HEK293T (cell line): Measurements from ENCODE around the gene ANO2.

Experiments used
- CTCF ChIA-PET: fragments of 350-600 bp; formaldehyde crosslinking; extraction: SDS; loops from one replicate; lab custom pipeline; 2021; ENCODE audit warnings: antibody characterized with exemption, inconsistent platforms; lab: Yijun Ruan, JAX
- POLR2A ChIA-PET: fragments of 350-600 bp; formaldehyde crosslinking; extraction: SDS; loops from one replicate; lab custom pipeline; 2020; ENCODE audit warnings: antibody characterized with exemption, inconsistent platforms; lab: Yijun Ruan, JAX
- DNase-seq: peaks from one replicate; pipeline ENCODE4 v3.0.0; 2012; ENCODE audit warnings: mixed read lengths; ENCODE audit errors: extremely low spot score
- ARNT ChIP-seq: fragments of 450-650 bp; IDR thresholded peaks from 2 replicates; pipeline ENCODE4 v1.6.1; 2017; ENCODE audit warnings: mild to moderate bottlenecking
- BHLHE40 ChIP-seq: fragments of 450-650 bp; IDR thresholded peaks from 2 replicates; pipeline ENCODE4 v1.6.1; 2016; ENCODE audit warnings: mild to moderate bottlenecking, moderate library complexity, borderline replicate concordance
- CTBP1 ChIP-seq: fragments of 450-650 bp; IDR thresholded peaks from 2 replicates; pipeline ENCODE4 v1.6.1; 2016; ENCODE audit warnings: borderline replicate concordance
- ELF4 ChIP-seq: fragments of 450-650 bp; IDR thresholded peaks from 2 replicates; pipeline ENCODE4 v1.6.1; 2017; ENCODE audit warnings: antibody characterized with exemption
- FOXA1 ChIP-seq: fragments of 450-650 bp; IDR thresholded peaks from 2 replicates; pipeline ENCODE4 v1.6.1; 2016; ENCODE audit warnings: mild to moderate bottlenecking
- FOXK2 ChIP-seq: fragments of 450-650 bp; IDR thresholded peaks from 2 replicates; pipeline ENCODE4 v1.6.1; 2016; ENCODE audit warnings: mild to moderate bottlenecking
- FOXM1 ChIP-seq: fragments of 450-650 bp; IDR thresholded peaks from 2 replicates; pipeline ENCODE4 v1.6.1; 2017; ENCODE audit warnings: mild to moderate bottlenecking, borderline replicate concordance
- HDGF ChIP-seq: fragments of 450-650 bp; IDR thresholded peaks from 2 replicates; pipeline ENCODE4 v1.6.1; 2017; ENCODE audit warnings: antibody characterized with exemption, borderline replicate concordance
- L3MBTL2 ChIP-seq: fragments of 450-650 bp; conservative IDR thresholded peaks from 2 replicates; pipeline ENCODE4 v1.6.1; 2016; ENCODE audit warnings: mild to moderate bottlenecking
- LEF1 ChIP-seq: fragments of 450-650 bp; IDR thresholded peaks from 2 replicates; pipeline ENCODE4 v1.6.1; 2017; ENCODE audit warnings: mild to moderate bottlenecking, borderline replicate concordance
- NFRKB ChIP-seq: fragments of 450-650 bp; IDR thresholded peaks from 2 replicates; pipeline ENCODE4 v1.6.1; 2016; ENCODE audit warnings: mild to moderate bottlenecking, moderate library complexity
- PKNOX1 ChIP-seq: fragments of 450-650 bp; IDR thresholded peaks from 2 replicates; pipeline ENCODE4 v1.6.1; 2016
- SP1 ChIP-seq: fragments of 450-650 bp; IDR thresholded peaks from 2 replicates; pipeline ENCODE4 v1.6.1; 2017
- SUZ12 ChIP-seq: fragments of 450-650 bp; IDR thresholded peaks from 2 replicates; pipeline ENCODE4 v1.6.1; 2016; ENCODE audit warnings: mild to moderate bottlenecking
- TARDBP ChIP-seq: fragments of 450-650 bp; IDR thresholded peaks from 2 replicates; pipeline ENCODE4 v1.6.1; 2016
- ZNF384 ChIP-seq: fragments of 450-650 bp; IDR thresholded peaks from 2 replicates; pipeline ENCODE4 v1.6.1; 2016

ANO2 gene

GRCh38 chr12:5565933-5566599 lies 379.0 kb downstream of the ANO2 start:
- CTCF ChIA-PET: no interaction called here
- POLR2A ChIA-PET: no interaction called here
- no peak for DNase-seq
- TF ChIP-seq NFRKB: no peak
- no peak for TF ChIP-seq BHLHE40
- no peak for TF ChIP-seq FOXK2
- no peak for TF ChIP-seq ARNT
- TF ChIP-seq SUZ12: no peak
- no peak for TF ChIP-seq HDGF
- TF ChIP-seq PKNOX1: no peak
- no peak for TF ChIP-seq FOXA1
- TF ChIP-seq SP1: no peak
- TF ChIP-seq TARDBP: no peak
- TF ChIP-seq FOXM1: no peak
- TF ChIP-seq ZNF384: no peak
- no peak for TF ChIP-seq CTBP1
- TF ChIP-seq LEF1: no peak
- TF ChIP-seq L3MBTL2: no peak
- no peak for TF ChIP-seq ELF4

- DNase-seq: no peak
- TF ChIP-seq FOXM1 (no peak), ZNF384 (no peak), LEF1 (no peak), HDGF (no peak), ARNT (no peak), FOXK2 (no peak), SP1 (no peak), FOXA1 (no peak), L3MBTL2 (no peak), CTBP1 (no peak)
- ChIA-PET POLR2A (no interaction called here), CTCF (no interaction called here)
Observed at GRCh38 chr12:5562581-5562980, 382.5 kb downstream of the ANO2 start.

GRCh38 chr12:5561846-5562245 lies 383.2 kb downstream of the ANO2 start:
- POLR2A ChIA-PET: no interaction called here
- TF ChIP-seq ARNT (no peak), L3MBTL2 (no peak), PKNOX1 (no peak), BHLHE40 (no peak), FOXM1 (no peak), FOXA1 (no peak), TARDBP (no peak), CTBP1 (no peak), LEF1 (no peak), NFRKB (no peak), SP1 (no peak), ZNF384 (no peak)
- CTCF ChIA-PET: no interaction called here
- no peak for DNase-seq

- no peak for TF ChIP-seq FOXK2
- TF ChIP-seq L3MBTL2: no peak
- no peak for TF ChIP-seq NFRKB
- no peak for TF ChIP-seq CTBP1
- no peak for TF ChIP-seq SP1
- no peak for TF ChIP-seq HDGF
- no peak for TF ChIP-seq SUZ12
- TF ChIP-seq PKNOX1: no peak
- no peak for TF ChIP-seq LEF1
- no peak for TF ChIP-seq ZNF384
- TF ChIP-seq TARDBP: no peak
- no peak for TF ChIP-seq ELF4
- no peak for TF ChIP-seq ARNT
- TF ChIP-seq BHLHE40: no peak
- no peak for DNase-seq
- POLR2A ChIA-PET: no interaction called here
- CTCF ChIA-PET: no interaction called here
Observed at GRCh38 chr12:5561057-5561456, 384.0 kb downstream of the ANO2 start.

GRCh38 chr12:5560265-5560664 lies 384.8 kb downstream of the ANO2 start:
- ChIA-PET POLR2A (no interaction called here), CTCF (no interaction called here)
- TF ChIP-seq SP1 (no peak), CTBP1 (no peak), ZNF384 (no peak), BHLHE40 (no peak), LEF1 (no peak), FOXA1 (no peak), FOXK2 (no peak), HDGF (no peak), SUZ12 (no peak), PKNOX1 (no peak), TARDBP (no peak)
- DNase-seq: no peak
